ENCODE measurements around the gene OR10G3.
"Not testable (repeated sequence)": the region's sequence is repeated elsewhere in the genome, so short reads cannot be mapped to it uniquely, and the experiment has no call there.

The OR10G3 gene

GRCh38 chr14:21579976-21580375, at the start of gene OR10G3:
Gene OR10G3, minus strand, starts transcription at chr14:21580076. Its CDS starts 9,332 bp downstream, at chr14:21570744.
- no peak for DNase-seq

GRCh38 chr14:21626491-21627230, 46.8 kb upstream of the OR10G3 start:
- DNase-seq = no peak

GRCh38 chr14:21617614-21618013, 37.7 kb upstream of the OR10G3 start:
- DNase-seq = no peak

- DNase-seq = no peak
Observed at GRCh38 chr14:21614240-21614639, 34.4 kb upstream of the OR10G3 start.

- no peak for DNase-seq
Observed at GRCh38 chr14:21612324-21612723, 32.4 kb upstream of the OR10G3 start.

- DNase-seq = not testable (repeated sequence)
Observed at GRCh38 chr14:21602181-21602580, 22.3 kb upstream of the OR10G3 start.

- DNase-seq = no peak
Observed at GRCh38 chr14:21589317-21589716, 9.4 kb upstream of the OR10G3 start.

- no peak for DNase-seq
Observed at GRCh38 chr14:21575661-21576060, 4.2 kb downstream of the OR10G3 start.

- no peak for DNase-seq
Observed at GRCh38 chr14:21572604-21573003, 7.3 kb downstream of the OR10G3 start.

GRCh38 chr14:21558703-21559170, 21.1 kb downstream of the OR10G3 start:
- DNase-seq = no peak

GRCh38 chr14:21557084-21557901, 22.6 kb downstream of the OR10G3 start:
- peak; percentile 87 for DNase-seq

- DNase-seq = no peak
Observed at GRCh38 chr14:21556378-21557083, 23.3 kb downstream of the OR10G3 start.

GRCh38 chr14:21553266-21553665, 26.6 kb downstream of the OR10G3 start:
- no peak for DNase-seq

- DNase-seq = not testable (repeated sequence)
Observed at GRCh38 chr14:21544588-21544987, 35.3 kb downstream of the OR10G3 start.

GRCh38 chr14:21543963-21544362, 35.9 kb downstream of the OR10G3 start:
- no peak for DNase-seq

GRCh38 chr14:21543521-21543960, 36.3 kb downstream of the OR10G3 start:
- no peak for DNase-seq

GRCh38 chr14:21541413-21542074, 38.3 kb downstream of the OR10G3 start:
- no peak for DNase-seq

- DNase-seq = no peak
Observed at GRCh38 chr14:21539189-21539940, 40.5 kb downstream of the OR10G3 start.

- no peak for DNase-seq
Observed at GRCh38 chr14:21537090-21537424, 42.8 kb downstream of the OR10G3 start.

GRCh38 chr14:21536418-21537089, 43.3 kb downstream of the OR10G3 start:
- no peak for DNase-seq
